MG63 (cell line): ENCODE measurements around the gene RUFY3. TPM values are rescaled to one million over a fixed set of nuclear protein-coding genes. Genes with fewer than 3 reads are reported as not detected.
"Not testable (repeated sequence)": the region's sequence is repeated elsewhere in the genome, so short reads cannot be mapped to it uniquely, and the experiment has no call there.

ENCODE experiments used
- DNase-seq: peaks from one replicate; pipeline ENCODE4 v3.0.0-alpha.2; 2020
- H3K27me3 ChIP-seq: fragments of 250-450 bp; sonication (Bioruptor Pico); 2 replicates; pipeline ENCODE4 v1.5.1; 2020; ENCODE audit warnings: mild to moderate bottlenecking, moderate library complexity
- H3K36me3 ChIP-seq: fragments of 250-450 bp; sonication (Bioruptor Pico); 2 replicates; pipeline ENCODE4 v1.5.1; 2020; ENCODE audit warnings: mild to moderate bottlenecking, moderate library complexity
- H3K4me3 ChIP-seq: fragments of 250-450 bp; sonication (Bioruptor Pico); 2 replicates; pipeline ENCODE4 v1.5.1; 2020; ENCODE audit warnings: mild to moderate bottlenecking, moderate library complexity
- H3K9me3 ChIP-seq: fragments of 250-450 bp; sonication (Bioruptor Pico); 2 replicates; pipeline ENCODE4 v1.5.1; 2020; ENCODE audit warnings: mild to moderate bottlenecking, moderate library complexity
- total RNA-seq: library from RNA; depleted of rRNA; stranded (reverse); fragments of >200 nt; shearing (Covaris generic); gene quantifications from 2 replicates; pipeline ENCODE4 v1.2.3, GENCODE V29; 2014; ENCODE audit warnings: low replicate concordance

The RUFY3 gene
- total RNA-seq, 1 experiment from 2014 or later, result 7.8 TPM

GRCh38 chr4:70747874-70748273 is 26.1 kb downstream of the RUFY3 start:
- H3K36me3 ChIP-seq, result no peaks in the 10 kb centered on the region
- H3K27me3 ChIP-seq, result no peaks in the 10 kb centered on the region
- DNase-seq, result no peak
- H3K9me3 ChIP-seq, result no peaks in the 10 kb centered on the region
- H3K4me3 ChIP-seq, result no peak overlapping the region

- H3K4me3 ChIP-seq, result no peak overlapping the region
- no peaks in the 10 kb centered on the region for H3K9me3 ChIP-seq
- H3K36me3 ChIP-seq, result no peaks in the 10 kb centered on the region
- H3K27me3 ChIP-seq, result no peaks in the 10 kb centered on the region
- DNase-seq, result no peak
These were observed 27.5 kb downstream of the RUFY3 start for GRCh38 chr4:70749313-70749712.

- H3K27me3 ChIP-seq, result no peaks in the 10 kb centered on the region
- DNase-seq, result no peak
- H3K36me3 ChIP-seq, result no peaks in the 10 kb centered on the region
- no peak overlapping the region for H3K4me3 ChIP-seq
- no peaks in the 10 kb centered on the region for H3K9me3 ChIP-seq
These were observed 30.5 kb downstream of the RUFY3 start for GRCh38 chr4:70752236-70752635.

GRCh38 chr4:70753630-70754029 is 31.9 kb downstream of the RUFY3 start:
- Histone ChIP-seq H3K27me3 (no peaks in the 10 kb centered on the region), H3K36me3 (no peaks in the 10 kb centered on the region), H3K9me3 (no peaks in the 10 kb centered on the region), H3K4me3 (no peak overlapping the region)
- no peak for DNase-seq

GRCh38 chr4:70754470-70754869 is 32.7 kb downstream of the RUFY3 start:
- H3K36me3 ChIP-seq, result no peaks in the 10 kb centered on the region
- H3K27me3 ChIP-seq, result no peaks in the 10 kb centered on the region
- no peak for DNase-seq
- H3K9me3 ChIP-seq, result no peaks in the 10 kb centered on the region
- H3K4me3 ChIP-seq, result no peak overlapping the region

- Histone ChIP-seq H3K4me3 (no peak overlapping the region), H3K27me3 (no peaks in the 10 kb centered on the region), H3K36me3 (no peaks in the 10 kb centered on the region), H3K9me3 (no peaks in the 10 kb centered on the region)
- DNase-seq, result no peak
These were observed 33.4 kb downstream of the RUFY3 start for GRCh38 chr4:70754990-70755688.

- no peak overlapping the region for H3K4me3 ChIP-seq
- peaks cover under 1% of the 10 kb centered on the region; the same call in 1 of the 2 replicates for H3K36me3 ChIP-seq
- DNase-seq, result no peak
- H3K27me3 ChIP-seq, result no peaks in the 10 kb centered on the region
- no peaks in the 10 kb centered on the region for H3K9me3 ChIP-seq
These were observed 37.4 kb downstream of the RUFY3 start for GRCh38 chr4:70759126-70759525.

- H3K27me3 ChIP-seq, result no peaks in the 10 kb centered on the region
- no peaks in the 10 kb centered on the region for H3K9me3 ChIP-seq
- DNase-seq, result no peak
- no peak overlapping the region for H3K4me3 ChIP-seq
- peaks cover 5% of the 10 kb centered on the region; the same call in 1 of the 2 replicates for H3K36me3 ChIP-seq
These were observed 37.9 kb downstream of the RUFY3 start for GRCh38 chr4:70759627-70760026.

- DNase-seq, result no peak
- Histone ChIP-seq H3K27me3 (no peaks in the 10 kb centered on the region), H3K9me3 (no peaks in the 10 kb centered on the region), H3K36me3 (peaks cover 6% of the 10 kb centered on the region; the same call in 1 of the 2 replicates), H3K4me3 (no peak overlapping the region)
These were observed 38.9 kb downstream of the RUFY3 start for GRCh38 chr4:70760662-70761061.

GRCh38 chr4:70761276-70761816 is 39.6 kb downstream of the RUFY3 start:
- DNase-seq, result no peak
- Histone ChIP-seq H3K9me3 (no peaks in the 10 kb centered on the region), H3K36me3 (peaks cover 6% of the 10 kb centered on the region; the same call in 1 of the 2 replicates), H3K27me3 (no peaks in the 10 kb centered on the region), H3K4me3 (no peak overlapping the region)

GRCh38 chr4:70765368-70765767 is 43.6 kb downstream of the RUFY3 start:
- DNase-seq, result no peak
- Histone ChIP-seq H3K4me3 (no peak overlapping the region), H3K36me3 (peaks cover 6% of the 10 kb centered on the region; the same call in 1 of the 2 replicates), H3K27me3 (no peaks in the 10 kb centered on the region), H3K9me3 (no peaks in the 10 kb centered on the region)

- no peak for DNase-seq
- no peaks in the 10 kb centered on the region for H3K9me3 ChIP-seq
- H3K4me3 ChIP-seq, result no peak overlapping the region
- H3K27me3 ChIP-seq, result no peaks in the 10 kb centered on the region
- H3K36me3 ChIP-seq, result peaks cover 6% of the 10 kb centered on the region
These were observed 46.7 kb downstream of the RUFY3 start for GRCh38 chr4:70768301-70768948.

GRCh38 chr4:70769396-70769795 is 47.6 kb downstream of the RUFY3 start:
- H3K4me3 ChIP-seq, H3K36me3 ChIP-seq, H3K9me3 ChIP-seq, H3K27me3 ChIP-seq, DNase-seq: not testable (repeated sequence)

GRCh38 chr4:70772929-70773555 is 51.3 kb downstream of the RUFY3 start:
- no peak overlapping the region for H3K4me3 ChIP-seq
- H3K27me3 ChIP-seq, result no peaks in the 10 kb centered on the region
- no peaks in the 10 kb centered on the region for H3K9me3 ChIP-seq
- no peak for DNase-seq
- H3K36me3 ChIP-seq, result no peaks in the 10 kb centered on the region; the same call in none of the 2 replicates

GRCh38 chr4:70778888-70779422 is 57.2 kb downstream of the RUFY3 start:
- Histone ChIP-seq H3K9me3 (no peaks in the 10 kb centered on the region), H3K36me3 (no peaks in the 10 kb centered on the region; the same call in 1 of the 2 replicates), H3K27me3 (no peaks in the 10 kb centered on the region), H3K4me3 (no peak overlapping the region)
- no peak for DNase-seq

- DNase-seq, result no peak
- H3K36me3 ChIP-seq, result no peaks in the 10 kb centered on the region; the same call in none of the 2 replicates
- no peak overlapping the region for H3K4me3 ChIP-seq
- H3K27me3 ChIP-seq, result no peaks in the 10 kb centered on the region
- no peaks in the 10 kb centered on the region for H3K9me3 ChIP-seq
These were observed 61.3 kb downstream of the RUFY3 start for GRCh38 chr4:70783096-70783495.

GRCh38 chr4:70787496-70787895 is 65.7 kb downstream of the RUFY3 start:
- DNase-seq, result no peak
- no peaks in the 10 kb centered on the region; the same call in 1 of the 2 replicates for H3K36me3 ChIP-seq
- no peak overlapping the region for H3K4me3 ChIP-seq
- no peaks in the 10 kb centered on the region for H3K9me3 ChIP-seq
- H3K27me3 ChIP-seq, result no peaks in the 10 kb centered on the region
